GM21367 (cell line): ENCODE measurements around the gene KLK3.
A peak's percentile ranks its signal among the peaks of the same experiment; 100 is the strongest.

Experiments
- ATAC-seq: cut with Tn5 transposase; IDR thresholded peaks from one replicate; pipeline ENCODE4 v1.9.1; 2021; ENCODE audit not compliant: unreplicated experiment

The KLK3 gene

DNA sequence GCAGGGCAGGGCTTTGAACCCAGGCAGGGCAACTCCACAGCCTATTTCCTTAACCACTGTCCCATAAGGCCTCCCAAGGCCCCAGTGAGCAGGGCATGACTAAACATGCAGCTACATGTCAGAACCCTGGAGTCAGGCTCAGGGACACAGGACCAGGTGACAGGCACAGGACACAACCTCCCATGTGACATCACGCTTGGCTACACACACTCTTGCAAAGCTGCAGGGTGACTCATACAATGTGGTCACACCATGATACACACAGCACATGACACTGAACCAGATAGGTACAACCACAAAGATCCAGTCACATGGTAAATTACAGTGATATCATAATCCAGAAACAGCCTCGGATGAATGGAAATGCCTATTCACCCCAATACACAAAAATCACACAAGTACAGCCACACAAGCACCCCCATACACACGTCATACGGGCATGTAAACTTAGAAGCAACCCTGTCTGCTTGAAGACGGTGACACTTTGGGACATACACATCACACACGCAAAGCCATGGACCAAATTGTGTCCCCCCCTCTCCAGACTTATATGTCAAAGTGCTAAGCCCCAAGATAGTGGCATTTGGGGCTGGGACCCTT is 42.0 kb downstream of the KLK3 start:
- ATAC-seq: peak; percentile 68

DNA sequence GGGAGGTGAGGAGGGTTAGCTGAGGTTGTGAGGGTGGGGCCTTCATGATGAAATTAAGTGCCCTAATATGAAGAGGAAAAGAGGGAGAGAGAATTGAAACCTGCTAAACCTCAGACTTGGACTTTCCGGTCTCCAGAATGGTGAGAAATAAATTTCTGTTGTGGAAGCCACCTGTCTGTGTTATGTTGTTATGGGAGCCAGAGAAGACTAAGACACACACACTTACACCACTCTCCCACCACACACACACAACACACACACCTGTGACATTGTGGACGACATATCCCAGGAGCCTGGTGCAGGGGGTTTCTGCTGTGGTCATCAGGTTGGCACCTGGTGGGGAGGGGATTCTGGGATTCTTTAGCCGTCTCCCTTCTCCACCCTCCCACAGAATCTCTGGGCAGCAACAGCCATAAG is 42.5 kb downstream of the KLK3 start:
- ATAC-seq: no peak

DNA sequence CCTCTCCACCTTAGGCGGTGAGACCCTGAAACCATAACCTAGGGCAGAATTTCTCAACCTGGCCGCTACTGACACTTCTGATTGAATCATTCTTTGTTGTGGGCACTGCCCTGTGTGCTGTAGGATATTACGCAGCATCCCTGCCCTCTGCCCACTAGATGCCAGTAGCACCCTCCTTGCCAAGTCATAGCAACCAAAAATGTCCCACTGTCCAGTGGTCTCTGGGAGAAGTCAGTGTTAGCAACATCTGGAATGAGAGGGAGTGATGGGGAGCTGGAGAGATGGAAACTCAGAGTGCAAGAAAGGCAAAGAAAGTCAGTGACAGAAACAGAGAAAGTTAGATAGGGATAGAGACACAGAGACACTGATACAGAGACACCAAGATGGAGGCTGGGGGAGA is 42.9 kb downstream of the KLK3 start:
- ATAC-seq: no peak

DNA sequence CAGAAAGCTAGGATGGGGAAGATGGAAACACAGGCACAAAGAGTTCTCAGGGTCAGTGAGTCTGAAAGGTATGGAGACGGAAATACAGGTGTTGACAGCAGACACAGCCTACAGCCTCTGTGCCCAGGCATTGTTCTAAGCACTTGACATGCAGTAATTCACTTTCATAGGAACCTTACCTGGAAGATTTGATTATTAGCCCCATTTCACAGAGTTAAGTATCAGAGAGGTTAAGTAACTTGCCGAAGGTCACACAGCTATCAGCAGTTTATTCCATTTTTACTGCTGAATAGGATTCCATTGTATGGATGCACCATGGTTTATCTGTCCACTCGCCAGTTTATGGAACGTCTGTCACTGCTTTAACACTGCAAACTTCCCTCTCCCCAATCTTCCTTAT is 43.3 kb downstream of the KLK3 start:
- no peak for ATAC-seq

DNA sequence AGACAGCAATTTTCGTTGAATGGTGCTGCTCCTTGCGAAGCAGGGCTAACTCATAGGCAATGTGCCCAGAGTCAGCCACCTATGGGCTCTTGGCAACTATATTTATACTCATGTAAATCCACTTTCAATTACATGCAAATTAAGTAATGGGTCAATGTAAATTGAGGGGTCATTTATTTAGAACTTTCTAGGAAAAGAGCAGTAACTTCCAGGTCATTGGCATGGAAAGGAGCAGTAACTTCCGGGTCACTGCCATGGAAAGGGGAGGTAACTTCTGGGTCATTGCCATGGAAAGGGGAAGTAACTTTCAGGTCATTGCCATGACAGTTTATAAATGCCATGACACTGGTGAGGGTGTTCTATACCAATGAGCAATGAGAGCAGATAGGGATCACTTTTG is 44.9 kb downstream of the KLK3 start:
- ATAC-seq: no peak

DNA sequence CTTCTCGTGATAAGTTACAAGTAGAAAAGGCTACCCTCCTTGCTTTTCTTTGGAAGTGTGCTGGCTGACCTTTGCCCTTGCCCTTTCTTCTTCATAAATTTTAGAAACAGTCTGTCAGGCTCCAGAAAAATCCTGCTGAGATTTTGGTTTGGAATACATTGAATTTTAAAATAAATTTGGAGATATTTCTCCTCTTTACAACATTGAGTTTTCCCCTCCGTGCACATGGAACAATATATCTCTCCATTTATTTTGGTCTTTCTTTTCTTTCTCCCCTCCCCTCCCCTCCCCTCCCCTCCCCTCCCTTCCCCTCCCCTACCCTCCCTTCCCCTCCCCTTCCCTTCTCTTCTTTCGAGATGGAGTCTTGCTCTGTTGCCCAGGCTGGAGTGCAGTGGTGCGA is 47.9 kb downstream of the KLK3 start:
- ATAC-seq: no peak

DNA sequence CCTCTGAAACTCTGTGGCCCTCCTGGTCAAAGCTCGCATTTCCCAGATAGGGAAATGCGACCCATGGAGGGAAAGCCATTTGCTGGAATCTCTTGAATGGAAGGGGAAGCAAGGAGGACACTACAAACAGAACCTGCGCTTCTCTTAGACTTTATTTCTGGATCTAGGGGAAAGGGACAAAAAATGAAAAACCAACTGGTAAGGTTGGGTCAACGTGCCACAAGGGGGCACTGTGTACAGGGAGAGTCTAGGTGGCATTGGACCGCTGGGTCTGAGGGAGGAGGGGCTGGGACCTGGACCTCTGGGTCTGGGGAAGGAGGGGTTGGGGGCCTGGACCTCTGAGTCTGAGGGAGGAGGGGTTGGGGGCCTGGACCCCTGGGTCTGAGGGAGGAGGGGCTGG is 51.5 kb downstream of the KLK3 start:
- ATAC-seq: no peak

DNA sequence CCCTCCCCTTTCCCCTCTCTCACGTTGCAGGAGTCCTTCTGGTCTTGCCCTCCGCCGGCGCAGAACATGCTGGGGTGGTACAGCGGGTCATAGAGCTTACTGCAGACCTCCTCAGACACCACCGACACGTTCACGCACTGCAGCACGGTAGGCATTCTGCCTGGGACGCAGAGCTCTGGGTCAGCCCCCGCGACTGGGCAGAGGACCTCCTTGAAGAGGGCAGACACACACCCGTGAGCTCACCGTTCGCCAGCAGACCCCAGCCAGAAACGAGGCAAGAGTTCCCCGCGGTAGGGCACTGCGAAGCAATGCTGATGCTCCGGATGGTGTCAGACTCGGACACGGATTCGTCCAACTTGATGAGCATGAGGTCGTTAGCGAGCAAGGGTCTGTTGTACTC is 53.6 kb downstream of the KLK3 start:
- no peak for ATAC-seq

DNA sequence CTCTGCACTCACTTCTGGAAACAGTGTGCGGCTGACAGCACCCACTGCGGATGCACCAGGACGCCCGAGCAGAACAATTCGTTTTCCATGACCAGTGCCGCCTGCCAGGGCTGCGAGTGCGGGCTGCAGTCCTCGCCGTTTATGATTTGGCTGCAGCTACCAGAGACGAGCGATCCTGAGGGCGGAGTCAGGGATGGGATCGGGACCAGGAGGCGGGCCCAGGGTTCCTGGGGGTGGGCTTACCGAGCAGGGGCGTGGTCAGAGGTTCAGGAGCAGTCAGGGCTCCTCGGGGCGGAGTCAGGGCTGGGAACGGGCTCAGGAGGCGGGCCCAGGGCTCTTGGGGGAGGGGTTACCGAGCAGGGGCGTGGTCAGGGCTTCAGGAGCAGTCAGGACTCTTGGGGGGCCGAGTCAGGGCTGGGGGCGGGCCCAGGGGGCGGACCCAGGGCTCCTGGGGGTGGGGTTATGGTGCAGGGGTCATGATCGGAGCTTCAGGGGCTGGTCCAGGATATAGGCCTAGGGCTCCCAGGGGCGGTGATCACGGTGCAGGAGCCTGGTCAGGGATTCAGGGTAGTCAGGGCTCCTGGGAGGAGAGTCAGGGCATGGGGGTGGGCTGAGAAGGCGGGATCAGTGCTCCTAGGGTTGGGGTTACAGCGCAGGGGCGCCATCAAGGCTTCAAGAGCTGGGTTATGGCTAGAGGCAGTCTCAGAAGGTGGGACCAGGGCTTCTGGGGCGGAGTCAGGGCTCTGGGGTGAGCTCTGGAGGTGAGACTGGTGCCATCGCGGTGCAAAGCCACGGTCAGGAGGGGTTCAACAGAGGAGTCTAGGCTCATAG is 54.7 kb downstream of the KLK3 start:
- no peak for ATAC-seq
